ENCODE results near the gene ZNF513.

Gene ZNF513

GRCh38 chr2:27335311-27335710, 45.2 kb downstream of the ZNF513 start:
- no peak overlapping the region for H3K4me3 ChIP-seq (ENCODE audit: control insufficient read depth, low read depth, low read length)
- TF ChIP-seq CTCF (conservative IDR thresholded peaks at IDR 0.05; ENCODE audit: control insufficient read depth, insufficient read depth, low read depth, low read length): no peak

More at GRCh38 chr2:27335311-27335710, 45.2 kb downstream of the ZNF513 start:
- DNase-seq (ENCODE audit: low read depth): no peak
